ENCODE data around the gene DENND2A. TPM values are rescaled to one million over a fixed set of nuclear protein-coding genes. Genes with fewer than 3 reads are reported as not detected.

Gene DENND2A
- total and polyA plus RNA-seq, 2 of the 4 experiments (the other 2 are of a cell fraction): 7.5 to 10.3 TPM

- ChIA-PET POLR2A (ENCODE audit: unreplicated experiment) (no interaction called here), CTCF (interaction anchor here (0.6 to 1.0 kb wide), 5 partner anchors 8 to 1069 kb away, joined by 3 to 4 read pairs (median 3); partner anchors contain the start of gene SSBP1)
- Histone ChIP-seq H4K8ac (ENCODE audit: low read depth in 2 of 2, low read length in 2 of 2) (no peak overlapping the region), H2BK15ac (ENCODE audit: low read depth, low read length) (no peak overlapping the region), H3K4me2 (ENCODE audit: low read depth, low read length) (no peak overlapping the region), H2AK9ac (replicated peaks; ENCODE audit: low read depth, low read length, poor library complexity) (no peak overlapping the region), H3K79me1 (ENCODE audit: low read depth in 1 of 2, low read length in 2 of 2) (peaks cover 4 to 5% of the 10 kb centered on the region in 2 experiments; a peak in 1 of 4 replicates), H4K5ac (ENCODE audit: low read depth, low read length) (no peak overlapping the region), H3K18ac (ENCODE audit: low read depth, low read length) (no peak overlapping the region), H2AFZ (replicated peaks; ENCODE audit: low read length, poor library complexity) (no peak overlapping the region), H3K23ac (ENCODE audit: low read depth, low read length) (no peak overlapping the region), H3K9me1 (ENCODE audit: insufficient read depth, low read length) (no peaks in the 10 kb centered on the region), H4K91ac (ENCODE audit: insufficient read depth, low read depth, low read length) (no peak overlapping the region), H3K27ac (ENCODE audit: insufficient read depth, low read length) (no peak overlapping the region), H2BK5ac (ENCODE audit: low read depth, low read length, poor library complexity, severe bottlenecking) (no peak overlapping the region), H4K20me1 (ENCODE audit: insufficient read depth, low read length) (no peaks in the 10 kb centered on the region), H3K4ac (ENCODE audit: low read depth, low read length) (no peak overlapping the region), H3K14ac (replicated peaks; ENCODE audit: low read depth, low read length) (no peak overlapping the region), H2AK5ac (ENCODE audit: low read depth, low read length) (no peak overlapping the region), H3K9me3 (ENCODE audit: control insufficient read depth, insufficient read depth, low read length) (no peaks in the 10 kb centered on the region), H3K4me1 (ENCODE audit: control insufficient read depth, insufficient read depth, low read length) (0 out of 2 replicates have a peak, but pooled peaks cover 2% of the 10 kb centered on the region), H3K56ac (ENCODE audit: extremely low read depth, insufficient read depth, low read length) (no peak overlapping the region), H3K36me3 (ENCODE audit: control insufficient read depth, insufficient read depth, low read length) (no peaks in the 10 kb centered on the region), H2BK20ac (ENCODE audit: low read depth, low read length) (no peak overlapping the region), H3K27me3 (ENCODE audit: control insufficient read depth, insufficient read depth, low read length) (peaks cover 8% of the 10 kb centered on the region; the same call in 1 of the 2 replicates), H3K9ac (ENCODE audit: low read depth, low read length) (no peak overlapping the region), H3K4me3 (ENCODE audit: insufficient read depth, low read depth, low read length) (no peak overlapping the region), H2BK120ac (ENCODE audit: low read depth, low read length) (no peak overlapping the region)
- WGBS, 2 experiments (ENCODE audit: extremely low coverage in 2 of 2, insufficient read length in 1 of 2): no CpG with 5 or more reads among the region's 3 CpGs
- in situ Hi-C loops (cut with MboI; ENCODE audit: low sequenced_read_pairs) (no loop called here), dilution Hi-C loops (cut with HindIII; ENCODE audit: low sequenced_read_pairs, unreplicated experiment) (no loop called here), intact Hi-C loops (cut with micrococcal nuclease) (no loop called here)
- BruUV-seq (replicated peaks): no TSS peak
- TF ChIP-seq ELK1 (IDR thresholded peaks at IDR 0.05; ENCODE audit: borderline replicate concordance, low read depth, low read length) (no peak), BHLHE40 (IDR thresholded peaks at IDR 0.05; ENCODE audit: low read depth, low read length) (no peak)
- no peak for ATAC-seq (ENCODE audit: low read depth)
- DNase-seq: no peak
Observed at GRCh38 chr7:140669352-140669751, 28.7 kb upstream of the DENND2A start.

Measured in IMR-90 (cell line).